PFSK-1 (cell line): Measurements from ENCODE around the gene PNKP.

Experiments
- FOXP2 ChIP-seq: optimal IDR thresholded peaks from 2 replicates; pipeline ENCODE3; 2011; ENCODE audit warnings: borderline replicate concordance, control low read depth, inconsistent platforms; ENCODE audit not compliant: insufficient read depth; ENCODE audit errors: extremely low read length, extremely low read depth
- POLR2AphosphoS5 ChIP-seq: IDR thresholded peaks from 2 replicates; pipeline ENCODE4 v1.6.1; 2012; ENCODE audit warnings: low read depth, mild to moderate bottlenecking, control low read depth, low read length, moderate library complexity
- REST ChIP-seq, 2 experiments: IDR thresholded peaks; 2 replicates each; pipeline versions ENCODE4 v1.6.1 to v1.8.0; 2011 to 2012; ENCODE audit warnings: low read depth in 2 of 2, low read length in 2 of 2, control low read depth in 1 of 2, inconsistent platforms in 1 of 2, mild to moderate bottlenecking in 1 of 2, moderate library complexity in 1 of 2; ENCODE audit not compliant: insufficient read depth in 1 of 2
- SIN3A ChIP-seq: IDR thresholded peaks from 2 replicates; pipeline ENCODE4 v1.6.1; 2012; ENCODE audit warnings: mild to moderate bottlenecking, low read length, moderate library complexity, borderline replicate concordance; ENCODE audit not compliant: insufficient read depth
- TAF1 ChIP-seq: IDR thresholded peaks from 2 replicates; pipeline ENCODE4 v1.6.1; 2012; ENCODE audit warnings: low read length, control low read depth, borderline replicate concordance; ENCODE audit not compliant: insufficient read depth

PNKP gene

GRCh38 chr19:49831592-49831991 lies 35.8 kb downstream of the PNKP start:
- TF ChIP-seq TAF1 = no peak
- TF ChIP-seq REST (IDR thresholded peaks at IDR 0.05; ENCODE audit: insufficient read depth in 1 of 2, low read depth in 2 of 2, low read length in 2 of 2) = no peak
- no peak for TF ChIP-seq FOXP2
- no peak for TF ChIP-seq SIN3A
- TF ChIP-seq POLR2AphosphoS5 = no peak

GRCh38 chr19:49830766-49831165 lies 36.6 kb downstream of the PNKP start:
- TF ChIP-seq FOXP2 (no peak), POLR2AphosphoS5 (no peak), SIN3A (no peak)

GRCh38 chr19:49829721-49830120 lies 37.7 kb downstream of the PNKP start:
- no peak for TF ChIP-seq TAF1

GRCh38 chr19:49829200-49829599 lies 38.2 kb downstream of the PNKP start:
- TF ChIP-seq POLR2AphosphoS5 (no peak), REST (IDR thresholded peaks at IDR 0.05; ENCODE audit: insufficient read depth in 1 of 2, low read depth in 2 of 2, low read length in 2 of 2) (no peak), TAF1 (no peak), FOXP2 (no peak), SIN3A (no peak)

GRCh38 chr19:49827034-49827433 lies 40.3 kb downstream of the PNKP start:
- TF ChIP-seq FOXP2 = no peak
- no peak for TF ChIP-seq SIN3A
- TF ChIP-seq POLR2AphosphoS5 = no peak
- TF ChIP-seq TAF1 = no peak
- TF ChIP-seq REST (IDR thresholded peaks at IDR 0.05; ENCODE audit: insufficient read depth in 1 of 2, low read depth in 2 of 2, low read length in 2 of 2) = no peak

- TF ChIP-seq POLR2AphosphoS5 (no peak), TAF1 (no peak), FOXP2 (no peak), SIN3A (no peak)
These were observed 42.7 kb downstream of the PNKP start for GRCh38 chr19:49824662-49825061.

GRCh38 chr19:49823472-49823871 lies 43.9 kb downstream of the PNKP start:
- TF ChIP-seq REST (IDR thresholded peaks at IDR 0.05; ENCODE audit: insufficient read depth in 1 of 2, low read depth in 2 of 2, low read length in 2 of 2) (no peak), FOXP2 (no peak), SIN3A (no peak), TAF1 (no peak), POLR2AphosphoS5 (no peak)
